PC-9 (cell line): ENCODE results near the gene HTT.

Experiments
- EZH2 ChIP-seq: fragments of 200-600 bp; sonication (generic); IDR thresholded peaks from 2 replicates; pipeline ENCODE4 v1.8.0; 2017; ENCODE audit warnings: antibody characterized with exemption, low read depth
- TF ChIP-seq, protein P1 (sequence below): fragments of 200-600 bp; sonication (generic); conservative IDR thresholded peaks from 2 replicates; pipeline ENCODE4 v1.6.1; 2017; ENCODE audit warnings: mixed run types, antibody characterized with exemption, mild to moderate bottlenecking, moderate library complexity

- TF ChIP-seq, protein P1, sequence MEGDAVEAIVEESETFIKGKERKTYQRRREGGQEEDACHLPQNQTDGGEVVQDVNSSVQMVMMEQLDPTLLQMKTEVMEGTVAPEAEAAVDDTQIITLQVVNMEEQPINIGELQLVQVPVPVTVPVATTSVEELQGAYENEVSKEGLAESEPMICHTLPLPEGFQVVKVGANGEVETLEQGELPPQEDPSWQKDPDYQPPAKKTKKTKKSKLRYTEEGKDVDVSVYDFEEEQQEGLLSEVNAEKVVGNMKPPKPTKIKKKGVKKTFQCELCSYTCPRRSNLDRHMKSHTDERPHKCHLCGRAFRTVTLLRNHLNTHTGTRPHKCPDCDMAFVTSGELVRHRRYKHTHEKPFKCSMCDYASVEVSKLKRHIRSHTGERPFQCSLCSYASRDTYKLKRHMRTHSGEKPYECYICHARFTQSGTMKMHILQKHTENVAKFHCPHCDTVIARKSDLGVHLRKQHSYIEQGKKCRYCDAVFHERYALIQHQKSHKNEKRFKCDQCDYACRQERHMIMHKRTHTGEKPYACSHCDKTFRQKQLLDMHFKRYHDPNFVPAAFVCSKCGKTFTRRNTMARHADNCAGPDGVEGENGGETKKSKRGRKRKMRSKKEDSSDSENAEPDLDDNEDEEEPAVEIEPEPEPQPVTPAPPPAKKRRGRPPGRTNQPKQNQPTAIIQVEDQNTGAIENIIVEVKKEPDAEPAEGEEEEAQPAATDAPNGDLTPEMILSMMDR, result no peak
- no peak for TF ChIP-seq EZH2
Observed at GRCh38 chr4:3118312-3118711, 43.8 kb downstream of the HTT start.
